Nephron (organoid): ENCODE data around the gene ISG15.
A peak's percentile ranks its signal among the peaks of the same experiment; 100 is the strongest.

ENCODE experiments used
- H3K27ac Mint-ChIP-seq, 3 experiments: 2 replicates each; pipeline ENCODE4 v1.8.0; 2020; ENCODE audit warnings: mixed read lengths in 3 of 3, mild to moderate bottlenecking in 2 of 3, moderate library complexity in 1 of 3
- H3K27me3 Mint-ChIP-seq: 2 replicates; pipeline ENCODE4 v1.8.0; 2021; ENCODE audit warnings: low read depth, mild to moderate bottlenecking, moderate library complexity, mixed read lengths
- H3K36me3 Mint-ChIP-seq: 2 replicates; pipeline ENCODE4 v1.8.0; 2020; ENCODE audit warnings: low read depth, mixed read lengths
- H3K4me1 Mint-ChIP-seq: 2 replicates; pipeline ENCODE4 v1.8.0; 2020; ENCODE audit warnings: mixed read lengths
- H3K4me3 Mint-ChIP-seq, 3 experiments: 2 replicates each; pipeline ENCODE4 v1.8.0; 2020; ENCODE audit warnings: mild to moderate bottlenecking in 3 of 3, mixed read lengths in 3 of 3, moderate library complexity in 2 of 3
- H3K9me3 Mint-ChIP-seq: 2 replicates; pipeline ENCODE4 v1.8.0; 2020; ENCODE audit warnings: mixed read lengths
- TF ChIP-seq, protein P1 (sequence below), 3 experiments: fragments of 200-600 bp; sonication (generic); IDR thresholded peaks; one replicate each; pipeline ENCODE4 v1.5.0; 2021; ENCODE audit warnings: antibody characterized with exemption in 3 of 3; ENCODE audit not compliant: unreplicated experiment in 3 of 3

The ISG15 gene

DNA sequence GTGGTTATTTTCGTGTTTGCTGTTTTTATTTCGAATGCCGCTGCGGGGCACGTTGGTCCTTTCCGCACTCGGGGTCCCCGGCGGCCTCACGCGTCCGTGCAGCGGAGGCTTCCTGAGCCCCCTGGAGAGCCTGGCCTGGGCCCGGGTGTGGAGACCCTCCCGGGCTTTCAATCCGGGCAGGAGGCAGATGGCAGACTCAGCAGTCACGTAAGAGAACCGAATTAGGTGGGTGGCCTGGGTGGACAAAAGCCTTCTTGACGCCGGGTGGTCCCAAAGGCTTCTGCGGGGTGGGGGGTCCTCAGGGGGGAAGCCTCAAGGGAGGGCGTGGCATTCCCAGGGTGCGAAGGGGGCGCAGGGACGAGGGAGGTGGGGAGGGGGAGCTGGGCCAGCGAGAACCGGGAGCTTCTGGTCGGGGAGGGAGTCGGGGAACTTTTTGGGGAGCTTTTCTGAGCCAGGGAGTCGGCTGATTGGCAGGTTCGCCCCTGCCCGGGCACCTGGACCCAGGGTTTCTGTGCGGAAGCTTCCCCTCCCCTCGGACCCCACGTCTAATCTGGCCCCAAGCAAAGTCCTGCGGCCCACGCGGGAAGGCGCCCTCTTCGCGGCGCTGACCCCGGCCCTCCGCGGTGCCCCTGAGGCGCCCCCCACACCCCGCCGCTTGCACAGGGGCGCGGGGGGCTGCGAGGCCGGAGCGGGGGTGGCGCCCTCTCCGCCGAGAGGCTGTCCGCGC lies 12.1 kb upstream of the ISG15 start:
- TF ChIP-seq, protein P1, sequence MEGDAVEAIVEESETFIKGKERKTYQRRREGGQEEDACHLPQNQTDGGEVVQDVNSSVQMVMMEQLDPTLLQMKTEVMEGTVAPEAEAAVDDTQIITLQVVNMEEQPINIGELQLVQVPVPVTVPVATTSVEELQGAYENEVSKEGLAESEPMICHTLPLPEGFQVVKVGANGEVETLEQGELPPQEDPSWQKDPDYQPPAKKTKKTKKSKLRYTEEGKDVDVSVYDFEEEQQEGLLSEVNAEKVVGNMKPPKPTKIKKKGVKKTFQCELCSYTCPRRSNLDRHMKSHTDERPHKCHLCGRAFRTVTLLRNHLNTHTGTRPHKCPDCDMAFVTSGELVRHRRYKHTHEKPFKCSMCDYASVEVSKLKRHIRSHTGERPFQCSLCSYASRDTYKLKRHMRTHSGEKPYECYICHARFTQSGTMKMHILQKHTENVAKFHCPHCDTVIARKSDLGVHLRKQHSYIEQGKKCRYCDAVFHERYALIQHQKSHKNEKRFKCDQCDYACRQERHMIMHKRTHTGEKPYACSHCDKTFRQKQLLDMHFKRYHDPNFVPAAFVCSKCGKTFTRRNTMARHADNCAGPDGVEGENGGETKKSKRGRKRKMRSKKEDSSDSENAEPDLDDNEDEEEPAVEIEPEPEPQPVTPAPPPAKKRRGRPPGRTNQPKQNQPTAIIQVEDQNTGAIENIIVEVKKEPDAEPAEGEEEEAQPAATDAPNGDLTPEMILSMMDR (IDR thresholded peaks at IDR 0.05; ENCODE audit: unreplicated experiment in 3 of 3): no peak
- Mint-ChIP-seq H3K36me3 (no peaks in the 10 kb centered on the region), H3K4me3 (peak overlapping the region; percentile 87 to 91 (median 88)), H3K4me1 (peaks cover 16% of the 10 kb centered on the region), H3K27ac (peak overlapping the region; percentile 74 to 94 (median 93)), H3K9me3 (no peaks in the 10 kb centered on the region), H3K27me3 (peaks cover 9% of the 10 kb centered on the region)

DNA sequence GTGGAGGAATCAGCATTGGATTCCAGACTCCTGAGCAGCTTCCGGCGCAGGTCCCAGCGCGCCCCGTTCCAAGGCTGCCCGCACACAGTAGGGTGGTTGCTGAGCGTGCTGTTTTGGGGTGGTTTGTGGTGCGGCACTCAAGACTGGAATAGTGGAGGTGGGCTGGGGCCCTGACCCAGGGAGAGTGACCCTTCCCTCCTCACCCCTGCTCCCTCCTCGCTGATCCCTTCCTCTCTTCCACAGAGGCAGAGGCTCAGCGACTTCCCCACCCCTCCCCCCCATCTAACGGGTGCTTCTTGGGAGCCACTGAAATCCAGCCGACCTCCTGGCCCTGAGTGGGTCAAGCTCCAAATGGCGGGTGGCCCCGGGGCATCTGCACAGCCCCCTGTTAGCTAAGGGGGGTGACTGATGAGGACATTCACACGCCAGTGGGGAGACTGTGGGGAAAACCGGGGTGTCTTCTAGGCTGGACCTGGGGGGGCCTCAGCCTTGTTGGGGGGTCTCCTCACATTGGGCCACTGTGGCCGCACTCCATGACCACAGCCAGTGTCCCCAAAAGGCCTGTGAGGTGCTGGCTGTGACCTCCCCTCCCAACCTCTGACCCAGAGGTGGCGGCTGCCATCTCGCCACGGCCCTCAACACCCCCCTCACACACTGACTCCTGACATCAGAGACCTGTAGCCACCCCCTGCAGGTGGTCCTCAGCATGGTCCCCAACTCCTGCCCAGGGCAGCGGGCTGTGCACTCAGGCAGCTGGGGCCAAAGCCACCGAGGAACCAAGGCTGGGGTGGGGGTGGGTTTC lies 9.5 kb upstream of the ISG15 start:
- Mint-ChIP-seq H3K9me3 (no peaks in the 10 kb centered on the region), H3K27me3 (peaks cover 4% of the 10 kb centered on the region), H3K27ac (no peak overlapping the region), H3K4me3 (peak overlapping the region in 1 of 3 experiments; percentile 78), H3K36me3 (no peaks in the 10 kb centered on the region), H3K4me1 (peaks cover 21% of the 10 kb centered on the region)
- TF ChIP-seq, protein P1 (IDR thresholded peaks at IDR 0.05; ENCODE audit: unreplicated experiment in 3 of 3): no peak

DNA sequence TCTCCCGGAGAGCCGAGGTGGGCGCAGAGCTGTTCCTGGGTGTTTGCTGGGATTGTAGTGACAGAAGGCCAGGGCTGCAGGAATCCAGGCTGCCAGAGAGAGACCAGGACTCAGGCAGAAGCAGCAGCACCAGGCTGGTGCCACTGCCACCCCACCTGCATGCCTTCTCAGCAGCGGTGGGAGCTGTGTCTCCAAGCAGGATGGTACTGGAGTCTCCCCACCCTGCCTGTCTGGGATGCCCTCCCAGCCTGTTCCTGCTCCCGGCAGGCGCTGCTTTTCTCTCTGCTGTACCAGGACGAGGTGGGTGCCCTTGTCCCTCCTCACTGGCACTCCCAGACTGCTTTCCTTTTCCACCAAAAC lies 8.9 kb upstream of the ISG15 start:
- Mint-ChIP-seq H3K9me3 (no peaks in the 10 kb centered on the region), H3K36me3 (no peaks in the 10 kb centered on the region), H3K27me3 (peaks cover 4% of the 10 kb centered on the region), H3K4me3 (peak overlapping the region; percentile 59 to 77 (median 63)), H3K27ac (peak overlapping the region; percentile 21 to 90 (median 84)), H3K4me1 (peaks cover 21% of the 10 kb centered on the region)
- TF ChIP-seq, protein P1 (IDR thresholded peaks at IDR 0.05; ENCODE audit: unreplicated experiment in 3 of 3): no peak

DNA sequence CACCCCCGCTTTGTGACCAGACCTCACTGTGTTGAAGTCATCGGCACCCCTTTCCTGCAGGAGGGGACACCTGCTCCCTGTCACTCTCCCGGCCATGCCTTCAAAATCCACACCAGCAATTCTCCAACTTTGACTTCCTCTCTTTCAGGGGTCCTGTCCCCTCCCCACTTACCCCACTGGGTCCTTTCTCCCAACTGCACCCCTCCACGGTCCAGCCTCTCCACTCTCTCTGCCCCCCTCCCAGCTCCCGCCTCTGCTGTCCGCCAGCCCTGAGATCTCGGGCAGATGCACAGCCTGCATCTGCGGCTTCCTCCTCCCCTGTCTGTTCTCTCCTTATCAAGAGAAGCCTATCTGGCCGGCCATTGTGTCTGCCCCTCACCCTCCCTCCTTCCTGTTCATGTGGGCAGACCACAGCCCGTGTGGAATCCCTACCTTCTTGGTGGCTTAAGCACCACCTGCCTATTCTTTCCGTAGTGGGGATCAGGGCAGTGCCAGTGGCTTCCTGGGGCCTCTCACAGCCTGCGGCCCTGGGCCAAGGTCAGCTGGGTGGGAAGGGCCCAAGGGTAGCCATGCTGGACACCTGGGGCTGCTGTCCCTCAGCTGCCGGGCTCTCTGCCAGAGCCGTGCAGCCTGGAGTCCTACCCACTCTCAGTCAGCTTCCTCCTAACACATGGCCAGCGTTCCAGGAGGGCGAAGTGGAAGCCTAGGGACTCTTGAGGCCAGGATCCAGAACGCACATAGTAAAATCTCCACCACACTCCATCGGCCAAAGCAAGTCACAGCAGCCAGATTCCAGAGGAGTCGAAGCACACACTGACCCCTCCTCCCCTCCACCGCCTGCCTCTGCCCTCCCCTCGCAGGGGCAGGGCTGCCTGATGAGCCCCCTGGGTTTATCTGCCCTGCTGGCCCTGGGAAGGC lies 8.3 kb upstream of the ISG15 start:
- H3K27ac Mint-ChIP-seq: peak overlapping the region; percentile 21 to 90 (median 84)
- H3K36me3 Mint-ChIP-seq: no peaks in the 10 kb centered on the region

DNA sequence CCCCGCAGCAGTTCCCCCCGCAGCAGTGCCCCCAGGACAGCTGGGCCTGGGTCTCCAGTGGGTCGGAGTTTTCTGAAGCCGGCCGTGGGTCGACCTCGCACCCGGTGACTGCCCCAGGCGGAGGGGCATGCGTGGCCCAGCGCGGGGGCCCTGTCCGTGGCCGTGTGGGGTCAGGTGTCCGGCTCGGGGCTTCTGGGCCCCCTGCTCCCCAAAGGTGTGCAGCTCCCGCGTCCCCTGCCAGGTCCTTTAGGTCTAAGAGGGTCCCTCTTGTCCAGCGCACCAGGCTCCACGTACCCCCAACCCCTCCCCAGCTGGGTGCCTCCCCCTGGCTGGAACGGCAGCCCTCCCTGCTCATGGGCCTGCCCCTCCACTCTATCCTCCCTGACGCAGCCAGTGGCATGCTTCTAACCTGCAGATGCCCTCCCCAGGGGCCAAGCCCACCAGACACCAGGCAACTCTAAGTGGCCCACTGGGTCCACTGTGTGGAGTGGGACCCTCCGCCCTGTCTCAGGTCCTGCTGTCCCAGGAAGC lies 7.5 kb upstream of the ISG15 start:
- H3K4me1 Mint-ChIP-seq: peaks cover 21% of the 10 kb centered on the region
- H3K36me3 Mint-ChIP-seq: no peaks in the 10 kb centered on the region
- peak overlapping the region in 1 of 3 experiments; percentile 21 for H3K27ac Mint-ChIP-seq
- H3K9me3 Mint-ChIP-seq: no peaks in the 10 kb centered on the region
- TF ChIP-seq, protein P1 (IDR thresholded peaks at IDR 0.05; ENCODE audit: unreplicated experiment in 3 of 3): no peak
- H3K4me3 Mint-ChIP-seq: peak overlapping the region in 2 of 3 experiments; percentile 17 to 44
- H3K27me3 Mint-ChIP-seq: peaks cover 4% of the 10 kb centered on the region

More for the DNA sequence above, 8.3 kb upstream of the ISG15 start:
- TF ChIP-seq, protein P1 (IDR thresholded peaks at IDR 0.05; ENCODE audit: unreplicated experiment in 3 of 3): no peak
- Mint-ChIP-seq H3K4me1 (peaks cover 21% of the 10 kb centered on the region), H3K4me3 (peak overlapping the region; percentile 59 to 77 (median 63)), H3K9me3 (no peaks in the 10 kb centered on the region), H3K27me3 (peaks cover 4% of the 10 kb centered on the region)
